ENCODE results near the gene EPS8L1.
"Not testable (repeated sequence)": the region's sequence is repeated elsewhere in the genome, so short reads cannot be mapped to it uniquely, and the experiment has no call there.

Gene EPS8L1

GRCh38 chr19:55075371-55075998 lies at the start of gene EPS8L1:
Gene EPS8L1 (plus strand): TSS chr19:55075869. CDS start chr19:55076445, 576 bp downstream.
- no peak for DNase-seq

GRCh38 chr19:55027140-55027471 lies 48.6 kb upstream of the EPS8L1 start:
- DNase-seq, result not testable (repeated sequence)

GRCh38 chr19:55027472-55028337 lies 48.0 kb upstream of the EPS8L1 start:
- no peak for DNase-seq

- DNase-seq, result no peak
These were observed 46.9 kb upstream of the EPS8L1 start for GRCh38 chr19:55028757-55029156.

- DNase-seq, result no peak
These were observed 44.5 kb upstream of the EPS8L1 start for GRCh38 chr19:55031178-55031577.

GRCh38 chr19:55032170-55032800 lies 43.4 kb upstream of the EPS8L1 start:
- DNase-seq, result peak; percentile 9

GRCh38 chr19:55032976-55033643 lies 42.6 kb upstream of the EPS8L1 start:
- DNase-seq, result not testable (repeated sequence)

- no peak for DNase-seq
These were observed 40.9 kb upstream of the EPS8L1 start for GRCh38 chr19:55034751-55035150.

- DNase-seq, result no peak
These were observed 39.6 kb upstream of the EPS8L1 start for GRCh38 chr19:55036058-55036457.

GRCh38 chr19:55037603-55038002 lies 38.1 kb upstream of the EPS8L1 start:
- DNase-seq, result not testable (repeated sequence)

- DNase-seq, result not testable (repeated sequence)
These were observed 35.0 kb upstream of the EPS8L1 start for GRCh38 chr19:55040654-55041053.

- no peak for DNase-seq
These were observed 34.4 kb upstream of the EPS8L1 start for GRCh38 chr19:55041244-55041626.

GRCh38 chr19:55041627-55042343 lies 33.9 kb upstream of the EPS8L1 start:
- DNase-seq, result no peak

- no peak for DNase-seq
These were observed 33.4 kb upstream of the EPS8L1 start for GRCh38 chr19:55042344-55042678.

GRCh38 chr19:55042688-55043087 lies 33.0 kb upstream of the EPS8L1 start:
- no peak for DNase-seq

- DNase-seq, result no peak
These were observed 31.4 kb upstream of the EPS8L1 start for GRCh38 chr19:55044286-55044685.

- DNase-seq, result no peak
These were observed 30.6 kb upstream of the EPS8L1 start for GRCh38 chr19:55044771-55045716.

- no peak for DNase-seq
These were observed 28.6 kb upstream of the EPS8L1 start for GRCh38 chr19:55046975-55047622.

GRCh38 chr19:55047951-55048350 lies 27.7 kb upstream of the EPS8L1 start:
- DNase-seq, result no peak

- no peak for DNase-seq
These were observed 27.2 kb upstream of the EPS8L1 start for GRCh38 chr19:55048446-55048845.

All from NCI-H526 treated with DMSO at 0.1 percent for 48 hours (cell line).